ENCODE results near the gene PROSER2.

Gene PROSER2

GRCh38 chr10:11853468-11853867, 30.3 kb downstream of the PROSER2 start:
- TF ChIP-seq, protein P1, sequence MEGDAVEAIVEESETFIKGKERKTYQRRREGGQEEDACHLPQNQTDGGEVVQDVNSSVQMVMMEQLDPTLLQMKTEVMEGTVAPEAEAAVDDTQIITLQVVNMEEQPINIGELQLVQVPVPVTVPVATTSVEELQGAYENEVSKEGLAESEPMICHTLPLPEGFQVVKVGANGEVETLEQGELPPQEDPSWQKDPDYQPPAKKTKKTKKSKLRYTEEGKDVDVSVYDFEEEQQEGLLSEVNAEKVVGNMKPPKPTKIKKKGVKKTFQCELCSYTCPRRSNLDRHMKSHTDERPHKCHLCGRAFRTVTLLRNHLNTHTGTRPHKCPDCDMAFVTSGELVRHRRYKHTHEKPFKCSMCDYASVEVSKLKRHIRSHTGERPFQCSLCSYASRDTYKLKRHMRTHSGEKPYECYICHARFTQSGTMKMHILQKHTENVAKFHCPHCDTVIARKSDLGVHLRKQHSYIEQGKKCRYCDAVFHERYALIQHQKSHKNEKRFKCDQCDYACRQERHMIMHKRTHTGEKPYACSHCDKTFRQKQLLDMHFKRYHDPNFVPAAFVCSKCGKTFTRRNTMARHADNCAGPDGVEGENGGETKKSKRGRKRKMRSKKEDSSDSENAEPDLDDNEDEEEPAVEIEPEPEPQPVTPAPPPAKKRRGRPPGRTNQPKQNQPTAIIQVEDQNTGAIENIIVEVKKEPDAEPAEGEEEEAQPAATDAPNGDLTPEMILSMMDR (IDR thresholded peaks at IDR 0.05; ENCODE audit: control insufficient read depth, extremely low read depth, insufficient read depth) = no peak
- H3K4me3 ChIP-seq (ENCODE audit: low read depth, low read length) = no peak overlapping the region
- no peak for DNase-seq (ENCODE audit: low read depth)

GRCh38 chr10:11854301-11854700, 31.1 kb downstream of the PROSER2 start:
- no peak overlapping the region for H3K4me3 ChIP-seq (ENCODE audit: low read depth, low read length)
- no peak for DNase-seq (ENCODE audit: low read depth)
- TF ChIP-seq, protein P1 (IDR thresholded peaks at IDR 0.05; ENCODE audit: control insufficient read depth, extremely low read depth, insufficient read depth) = no peak

GRCh38 chr10:11856089-11856488, 32.9 kb downstream of the PROSER2 start:
- TF ChIP-seq, protein P1 (IDR thresholded peaks at IDR 0.05; ENCODE audit: control insufficient read depth, extremely low read depth, insufficient read depth) = no peak
- no peak for DNase-seq (ENCODE audit: low read depth)
- H3K4me3 ChIP-seq (ENCODE audit: low read depth, low read length) = no peak overlapping the region

- DNase-seq (ENCODE audit: low read depth) = no peak
- TF ChIP-seq, protein P1 (IDR thresholded peaks at IDR 0.05; ENCODE audit: control insufficient read depth, extremely low read depth, insufficient read depth) = no peak
Measured at GRCh38 chr10:11856678-11857077, 33.5 kb downstream of the PROSER2 start.

DNA sequence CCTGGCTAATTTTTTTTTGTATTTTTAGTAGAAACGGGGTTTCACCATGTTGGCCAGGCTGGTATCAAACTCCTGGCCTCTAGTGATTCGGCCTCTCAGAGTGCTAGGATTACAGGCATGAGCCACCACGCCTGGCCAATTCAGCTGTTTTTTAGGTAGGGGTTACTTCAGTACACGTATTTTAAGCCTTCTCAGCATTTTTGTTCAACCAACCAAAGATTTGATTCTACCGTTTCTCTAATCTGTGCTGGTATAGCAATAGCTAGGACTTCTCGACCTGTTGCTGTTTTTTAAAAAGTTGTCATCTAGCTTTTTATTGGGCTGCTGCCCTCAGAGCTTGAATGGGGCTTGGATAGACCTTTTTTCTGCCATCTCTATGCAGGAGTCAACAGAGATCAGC, 34.9 kb downstream of the PROSER2 start:
- TF ChIP-seq, protein P1 (IDR thresholded peaks at IDR 0.05; ENCODE audit: control insufficient read depth, extremely low read depth, insufficient read depth) = no peak
- no peak overlapping the region for H3K4me3 ChIP-seq (ENCODE audit: low read depth, low read length)
- DNase-seq (ENCODE audit: low read depth) = no peak

More at GRCh38 chr10:11856678-11857077, 33.5 kb downstream of the PROSER2 start:
- H3K4me3 ChIP-seq (ENCODE audit: low read depth, low read length) = no peak overlapping the region

- no peak for DNase-seq (ENCODE audit: low read depth)
- TF ChIP-seq, protein P1 (IDR thresholded peaks at IDR 0.05; ENCODE audit: control insufficient read depth, extremely low read depth, insufficient read depth) = no peak
- H3K4me3 ChIP-seq (ENCODE audit: low read depth, low read length) = no peak overlapping the region
Measured at GRCh38 chr10:11861341-11861740, 38.2 kb downstream of the PROSER2 start.

DNA sequence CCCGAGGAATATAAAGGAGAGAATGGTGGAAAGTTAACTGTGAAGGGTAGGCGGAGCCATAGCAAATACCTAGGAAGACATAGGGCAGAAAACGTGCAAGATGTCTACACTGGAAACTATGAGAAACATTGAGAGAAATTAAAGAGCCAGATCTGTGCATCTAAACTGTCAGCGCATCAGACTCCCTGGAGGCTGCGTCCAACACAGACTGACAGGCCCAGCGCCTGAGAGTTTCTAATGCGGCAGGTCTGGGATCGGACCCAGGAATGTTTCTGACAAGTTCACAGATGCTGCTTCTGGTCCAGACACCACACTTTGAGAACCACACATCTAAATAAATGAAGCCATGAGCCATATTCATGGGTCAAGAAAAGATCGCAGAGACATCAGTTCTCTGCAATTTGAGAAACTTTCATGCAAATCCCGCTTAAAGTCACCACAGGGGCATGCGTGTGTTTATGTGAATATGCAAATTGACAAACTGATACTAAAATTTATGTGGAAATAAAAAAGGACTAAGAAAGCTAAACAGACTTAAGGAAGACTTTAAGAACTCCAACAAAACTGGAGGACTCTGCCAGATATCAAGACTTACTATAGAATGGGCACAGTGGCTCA, 38.8 kb downstream of the PROSER2 start:
- no peak for DNase-seq (ENCODE audit: low read depth)
- no peak overlapping the region for H3K4me3 ChIP-seq (ENCODE audit: low read depth, low read length)
- TF ChIP-seq, protein P1 (IDR thresholded peaks at IDR 0.05; ENCODE audit: control insufficient read depth, extremely low read depth, insufficient read depth) = no peak

Measured in LNCaP clone FGC (cell line).